ENCODE results near the gene HS3ST3B1.

HS3ST3B1 gene

GRCh38 chr17:14336418-14336817, 35.5 kb downstream of the HS3ST3B1 start:
- no peak for TF ChIP-seq ZNF274 (IDR thresholded peaks at IDR 0.05; ENCODE audit: low read depth, low read length)
- H3K4me3 ChIP-seq (ENCODE audit: low read length) = no peak overlapping the region

- TF ChIP-seq ZNF274 (IDR thresholded peaks at IDR 0.05; ENCODE audit: low read depth, low read length) = no peak
- no peak overlapping the region for H3K4me3 ChIP-seq (ENCODE audit: low read length)
Observed at GRCh38 chr17:14337596-14338079, 36.8 kb downstream of the HS3ST3B1 start.

- no peak overlapping the region for H3K4me3 ChIP-seq (ENCODE audit: low read length)
- no peak for TF ChIP-seq ZNF274 (IDR thresholded peaks at IDR 0.05; ENCODE audit: low read depth, low read length)
Observed at GRCh38 chr17:14340857-14341754, 40.2 kb downstream of the HS3ST3B1 start.

GRCh38 chr17:14341866-14342265, 41.0 kb downstream of the HS3ST3B1 start:
- no peak overlapping the region for H3K4me3 ChIP-seq (ENCODE audit: low read length)
- TF ChIP-seq ZNF274 (IDR thresholded peaks at IDR 0.05; ENCODE audit: low read depth, low read length) = no peak

- TF ChIP-seq ZNF274 (IDR thresholded peaks at IDR 0.05; ENCODE audit: low read depth, low read length) = no peak
- no peak overlapping the region for H3K4me3 ChIP-seq (ENCODE audit: low read length)
Observed at GRCh38 chr17:14346801-14347200, 45.9 kb downstream of the HS3ST3B1 start.

GRCh38 chr17:14351493-14351892, 50.6 kb downstream of the HS3ST3B1 start:
- TF ChIP-seq ZNF274 (IDR thresholded peaks at IDR 0.05; ENCODE audit: low read depth, low read length) = no peak
- H3K4me3 ChIP-seq (ENCODE audit: low read length) = no peak overlapping the region

GRCh38 chr17:14352136-14352535, 51.3 kb downstream of the HS3ST3B1 start:
- no peak overlapping the region for H3K4me3 ChIP-seq (ENCODE audit: low read length)
- no peak for TF ChIP-seq ZNF274 (IDR thresholded peaks at IDR 0.05; ENCODE audit: low read depth, low read length)

GRCh38 chr17:14353861-14354474, 53.1 kb downstream of the HS3ST3B1 start:
- no peak for TF ChIP-seq ZNF274 (IDR thresholded peaks at IDR 0.05; ENCODE audit: low read depth, low read length)
- no peak overlapping the region for H3K4me3 ChIP-seq (ENCODE audit: low read length)

GRCh38 chr17:14354807-14355206, 53.9 kb downstream of the HS3ST3B1 start:
- H3K4me3 ChIP-seq (ENCODE audit: low read length) = no peak overlapping the region
- TF ChIP-seq ZNF274 (IDR thresholded peaks at IDR 0.05; ENCODE audit: low read depth, low read length) = no peak

- no peak overlapping the region for H3K4me3 ChIP-seq (ENCODE audit: low read length)
- TF ChIP-seq ZNF274 (IDR thresholded peaks at IDR 0.05; ENCODE audit: low read depth, low read length) = no peak
Observed at GRCh38 chr17:14355556-14355955, 54.7 kb downstream of the HS3ST3B1 start.

GRCh38 chr17:14359163-14360020, 58.5 kb downstream of the HS3ST3B1 start:
- TF ChIP-seq ZNF274 (IDR thresholded peaks at IDR 0.05; ENCODE audit: low read depth, low read length) = no peak
- no peak overlapping the region for H3K4me3 ChIP-seq (ENCODE audit: low read length)

- no peak overlapping the region for H3K4me3 ChIP-seq (ENCODE audit: low read length)
- TF ChIP-seq ZNF274 (IDR thresholded peaks at IDR 0.05; ENCODE audit: low read depth, low read length) = no peak
Observed at GRCh38 chr17:14360856-14361255, 60.0 kb downstream of the HS3ST3B1 start.

GRCh38 chr17:14361470-14361869, 60.6 kb downstream of the HS3ST3B1 start:
- TF ChIP-seq ZNF274 (IDR thresholded peaks at IDR 0.05; ENCODE audit: low read depth, low read length) = no peak
- H3K4me3 ChIP-seq (ENCODE audit: low read length) = no peak overlapping the region

GRCh38 chr17:14361945-14362508, 61.1 kb downstream of the HS3ST3B1 start:
- no peak for TF ChIP-seq ZNF274 (IDR thresholded peaks at IDR 0.05; ENCODE audit: low read depth, low read length)
- H3K4me3 ChIP-seq (ENCODE audit: low read length) = no peak overlapping the region

All from GM08714 (cell line).